ENCODE results near the gene ZNF280A.

GRCh38 chr22:22550789-22551434 lies 30.8 kb upstream of the ZNF280A start:
- TF ChIP-seq POLR2A (IDR thresholded peaks at IDR 0.05; ENCODE audit: extremely low read depth, insufficient read length) (no peak), CTCF (IDR thresholded peaks at IDR 0.05; ENCODE audit: low read depth, low read length) (no peak), MYC (IDR thresholded peaks at IDR 0.05; ENCODE audit: low read depth, low read length) (no peak)
